HG02798 (cell line): Measurements from ENCODE around the gene LIM2.
"Not testable (repeated sequence)": the region's sequence is repeated elsewhere in the genome, so short reads cannot be mapped to it uniquely, and the experiment has no call there.

Experiments used
- ATAC-seq: cut with Tn5 transposase; IDR thresholded peaks from one replicate; pipeline ENCODE4 v1.9.1; 2021; ENCODE audit warnings: mild to moderate bottlenecking; ENCODE audit not compliant: unreplicated experiment, poor library complexity

Gene LIM2

DNA sequence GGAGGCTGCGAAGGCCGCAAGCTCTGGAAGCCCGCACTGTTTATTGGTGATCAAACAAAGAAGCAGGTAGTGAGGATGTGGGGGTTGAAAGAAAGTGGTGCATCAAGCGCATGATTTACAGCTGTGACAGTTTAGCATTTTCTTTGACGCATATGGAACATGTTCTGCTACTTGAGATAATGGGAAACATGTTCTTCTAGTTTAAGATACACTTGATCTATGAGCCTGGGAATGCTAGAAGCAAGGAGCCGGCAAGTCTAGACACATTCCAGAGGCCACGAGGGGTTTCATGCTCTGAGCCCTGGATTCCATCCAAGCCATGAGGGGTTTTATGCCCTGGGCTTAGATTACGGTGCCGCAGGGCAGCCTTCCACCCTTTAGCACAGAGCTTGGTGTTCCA is 9.7 kb upstream of the LIM2 start:
- ATAC-seq = not testable (repeated sequence)

DNA sequence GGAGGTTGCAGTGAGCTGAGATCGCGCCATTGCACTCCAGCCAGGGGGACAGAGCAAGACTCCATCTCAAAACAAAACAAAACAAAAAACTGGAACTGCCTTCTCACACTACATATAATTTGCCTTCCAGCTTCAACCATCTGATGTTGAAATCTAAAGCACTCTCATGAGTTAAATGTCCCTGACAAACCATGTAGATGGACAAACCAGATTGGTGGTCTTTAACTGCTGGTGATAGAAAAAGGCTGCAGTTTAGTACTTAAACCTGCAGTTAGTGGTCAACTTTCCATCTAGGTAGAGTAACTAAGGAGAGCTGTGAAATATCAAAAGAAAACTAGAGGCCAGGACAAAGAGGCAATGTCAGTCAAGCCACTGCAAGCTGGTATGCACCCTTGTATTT is 8.4 kb upstream of the LIM2 start:
- no peak for ATAC-seq

- peak; percentile 89 for ATAC-seq
Observed at GRCh38 chr19:51394050-51394836, 6.5 kb upstream of the LIM2 start.

DNA sequence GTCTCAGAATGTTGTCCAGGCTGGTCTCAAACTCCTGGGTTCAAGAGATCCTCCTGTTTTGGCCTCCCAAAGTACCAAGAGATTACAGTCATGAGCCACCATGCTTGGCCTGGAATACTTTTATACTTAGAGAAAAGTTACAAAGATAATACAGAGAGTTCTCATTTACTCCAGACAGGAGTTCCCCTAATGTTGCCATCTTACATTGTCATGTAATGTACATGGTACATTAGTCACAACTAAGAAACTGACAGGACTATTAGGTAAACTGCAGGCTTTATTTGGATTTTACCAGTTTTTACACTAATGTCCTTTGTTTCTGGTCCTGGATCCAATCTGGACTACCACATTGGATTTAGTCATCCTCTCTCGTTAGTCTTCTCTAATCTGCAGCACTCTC is 4.9 kb upstream of the LIM2 start:
- no peak for ATAC-seq

GRCh38 chr19:51391073-51391611 is 3.4 kb upstream of the LIM2 start:
- ATAC-seq = no peak

DNA sequence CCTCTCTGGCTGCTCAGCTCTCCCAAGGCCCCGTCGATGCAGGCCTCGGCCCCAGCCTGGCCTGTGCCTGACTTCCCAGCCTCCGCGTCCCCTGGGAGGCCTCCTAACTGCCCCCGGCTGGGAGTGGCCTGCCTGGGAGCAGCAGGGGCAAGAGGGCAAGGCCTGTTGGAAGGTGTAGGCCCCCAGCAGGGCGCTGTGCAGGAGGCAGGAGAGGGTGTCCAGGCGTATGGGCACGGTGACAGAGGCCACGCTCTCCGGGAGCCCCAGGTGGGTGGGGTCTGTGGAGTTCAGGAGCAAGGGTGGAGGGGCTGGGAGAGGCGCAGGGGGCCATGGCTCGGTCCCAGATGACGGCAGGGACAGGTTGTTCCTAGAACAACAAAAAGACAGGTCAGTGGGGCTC is 1.4 kb upstream of the LIM2 start:
- no peak for ATAC-seq

GRCh38 chr19:51386882-51387520 is 773 bp downstream of the LIM2 start:
- no peak for ATAC-seq

- no peak for ATAC-seq
Observed at GRCh38 chr19:51382004-51382403, 5.8 kb downstream of the LIM2 start.

- no peak for ATAC-seq
Observed at GRCh38 chr19:51380379-51380778, 7.4 kb downstream of the LIM2 start.

DNA sequence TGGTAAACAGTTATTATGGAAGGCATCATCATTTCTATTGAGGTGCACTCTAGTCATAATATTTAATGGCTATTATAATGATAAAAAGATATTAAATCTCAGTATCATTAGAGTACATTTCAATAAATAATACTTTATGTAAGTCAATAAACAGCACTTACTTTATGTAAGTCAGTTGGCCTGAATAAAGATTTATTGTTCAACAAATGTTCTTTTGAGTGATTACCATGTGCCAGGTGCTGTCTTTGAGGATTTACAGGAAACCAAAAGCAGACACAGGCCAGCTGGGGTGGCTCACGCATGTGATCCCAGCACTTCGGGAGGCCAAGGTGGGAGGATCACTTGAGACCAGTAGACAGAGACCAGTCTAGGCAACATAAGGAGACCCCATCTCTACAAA is 10.4 kb downstream of the LIM2 start:
- ATAC-seq = no peak

- no peak for ATAC-seq
Observed at GRCh38 chr19:51375504-51376221, 12.1 kb downstream of the LIM2 start.

DNA sequence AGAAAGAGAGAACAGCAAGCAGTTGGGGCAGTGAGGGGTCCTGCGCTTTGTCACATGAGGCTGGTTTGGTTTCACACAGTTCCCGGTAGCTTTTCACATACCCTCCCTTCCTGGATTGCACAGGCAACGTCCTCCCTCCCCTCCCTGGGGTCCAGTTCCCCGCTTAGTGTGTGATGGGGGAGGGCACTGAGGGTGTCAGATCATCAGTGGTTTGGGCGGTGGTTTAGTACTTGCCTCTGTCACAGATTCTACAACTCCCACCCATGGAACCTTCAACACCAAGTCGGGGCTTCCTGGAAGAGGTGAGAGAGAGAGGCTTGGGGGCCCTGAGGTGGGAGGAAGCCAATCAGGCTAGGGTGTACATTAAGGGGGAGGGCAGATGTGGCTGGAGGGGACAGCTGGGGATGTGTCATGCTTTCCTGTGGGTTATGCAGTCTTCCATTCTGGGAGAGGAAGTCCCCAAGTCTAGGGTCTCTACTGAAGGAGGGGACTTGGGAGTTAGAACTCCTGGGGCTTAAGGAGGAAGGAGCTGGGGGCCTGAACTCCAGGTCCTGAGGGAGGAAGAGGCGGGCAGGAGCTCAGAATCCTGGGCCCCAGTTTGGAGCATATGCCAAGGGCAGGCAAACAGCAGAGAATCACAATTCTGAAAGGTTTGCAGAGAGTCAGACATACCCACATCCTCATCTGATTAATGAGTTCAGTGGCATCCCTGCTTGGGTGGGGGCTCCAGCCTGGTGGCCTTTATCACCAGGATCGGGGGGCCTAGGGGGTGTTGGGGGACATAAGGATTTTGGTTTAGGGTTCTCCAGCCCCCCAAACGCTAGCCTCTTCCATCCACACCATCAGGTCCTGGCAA is 14.9 kb downstream of the LIM2 start, which contains the start of gene NKG7:
Gene NKG7 (minus strand): TSS at position 6 of the 856 bp plus-strand sequence. CDS start 119 bp downstream, outside the sequence.
- no peak for ATAC-seq

DNA sequence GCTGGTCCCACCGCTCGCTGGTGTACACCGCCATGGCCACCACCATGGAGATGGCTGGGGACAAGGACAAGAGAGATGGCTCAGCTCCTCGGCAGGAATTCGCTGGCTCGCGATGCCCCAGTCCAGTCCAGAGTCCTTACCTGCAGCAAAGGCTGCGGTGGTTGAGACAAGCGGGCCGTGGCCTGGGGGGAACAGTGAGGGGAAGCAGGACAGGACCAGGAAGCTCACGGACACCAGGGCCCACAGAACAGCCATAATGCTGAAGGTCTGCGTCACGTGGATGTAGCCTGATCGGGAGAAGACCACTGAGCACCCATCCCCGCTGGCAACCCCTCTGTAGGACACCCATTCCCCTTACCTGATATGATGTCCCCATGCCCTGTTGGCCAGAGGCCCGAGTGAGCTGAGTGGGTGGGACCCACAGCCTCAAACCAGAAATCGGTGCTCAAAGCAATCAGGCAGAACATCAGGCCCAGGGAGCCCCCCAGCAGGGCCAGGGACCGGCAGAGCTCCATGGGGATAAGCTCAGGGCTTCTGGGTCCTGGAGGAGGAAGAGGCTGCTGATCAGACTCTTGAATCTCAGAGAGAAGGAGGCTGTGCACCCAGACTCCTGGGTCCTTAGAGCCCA is 15.6 kb downstream of the LIM2 start:
- no peak for ATAC-seq

- no peak for ATAC-seq
Observed at GRCh38 chr19:51371186-51371690, 16.5 kb downstream of the LIM2 start.

DNA sequence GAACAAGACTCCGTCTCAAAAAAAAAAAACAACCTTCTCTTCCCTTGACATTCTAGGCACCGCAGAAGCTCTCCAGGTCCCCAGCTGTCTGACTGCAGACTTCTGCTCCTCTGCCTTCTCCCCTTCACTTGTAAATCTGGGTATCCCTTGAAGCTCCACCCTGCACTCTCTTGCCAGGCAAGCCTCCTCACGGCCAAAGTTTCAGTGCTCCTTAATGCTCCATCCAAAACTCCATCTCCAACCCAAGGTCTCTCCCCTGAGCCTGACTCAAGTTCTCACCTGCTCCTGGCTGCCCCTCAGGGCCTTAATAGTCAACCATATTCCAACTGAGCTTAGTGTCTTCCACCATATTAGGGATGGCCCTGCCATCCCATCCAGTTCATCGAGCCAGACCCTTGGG is 17.5 kb downstream of the LIM2 start:
- no peak for ATAC-seq

DNA sequence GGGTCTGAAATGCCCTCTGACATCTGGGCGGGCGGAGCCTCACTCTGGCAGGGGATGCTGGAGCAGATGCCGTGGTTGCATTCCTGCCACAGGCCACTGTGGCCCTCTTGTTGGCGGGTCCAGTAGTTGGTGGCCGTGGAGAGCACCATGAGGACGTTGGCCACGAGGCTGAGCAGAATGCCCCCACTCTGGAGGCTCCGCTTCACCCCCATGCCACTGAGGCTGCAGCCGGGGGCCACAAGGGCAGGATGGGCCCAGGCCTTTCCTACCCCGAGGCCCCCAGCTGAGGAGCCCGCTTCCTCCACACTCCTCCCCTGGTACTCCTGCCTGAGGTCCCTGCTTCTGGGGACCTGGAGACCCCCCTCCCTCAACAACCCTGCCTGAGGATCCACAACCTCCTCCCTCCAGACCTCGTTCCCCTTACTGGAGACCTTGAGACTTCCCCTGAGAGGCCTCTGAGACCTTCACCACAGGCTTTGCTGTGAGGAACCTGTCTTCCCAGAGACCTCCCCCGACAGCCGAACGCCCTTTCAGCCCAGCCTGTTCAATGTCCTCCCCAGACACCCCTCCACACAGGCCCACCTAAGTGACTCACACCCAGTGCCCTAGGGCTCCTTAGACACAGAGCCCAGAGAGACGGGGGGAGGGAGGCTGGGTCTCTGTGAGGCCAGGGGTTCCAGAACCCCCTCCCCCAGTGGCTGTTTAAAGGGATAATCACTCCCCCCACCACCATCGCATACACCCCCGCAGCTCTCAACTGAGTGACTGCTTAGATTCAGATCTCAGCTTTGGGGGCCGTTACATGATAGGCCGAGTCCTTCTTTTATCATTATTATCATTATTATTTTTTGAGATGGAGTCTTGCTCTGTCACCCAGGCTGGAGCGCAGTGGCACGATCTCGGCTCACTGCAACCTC is 19.1 kb downstream of the LIM2 start, which contains the start of gene CLDND2:
Gene CLDND2 (minus strand): TSS at position 638 of the 917 bp plus-strand sequence. CDS start 426 bp downstream, at position 212.
- ATAC-seq = no peak

GRCh38 chr19:51367565-51368365 is 20.0 kb downstream of the LIM2 start:
- ATAC-seq = peak; percentile 81

DNA sequence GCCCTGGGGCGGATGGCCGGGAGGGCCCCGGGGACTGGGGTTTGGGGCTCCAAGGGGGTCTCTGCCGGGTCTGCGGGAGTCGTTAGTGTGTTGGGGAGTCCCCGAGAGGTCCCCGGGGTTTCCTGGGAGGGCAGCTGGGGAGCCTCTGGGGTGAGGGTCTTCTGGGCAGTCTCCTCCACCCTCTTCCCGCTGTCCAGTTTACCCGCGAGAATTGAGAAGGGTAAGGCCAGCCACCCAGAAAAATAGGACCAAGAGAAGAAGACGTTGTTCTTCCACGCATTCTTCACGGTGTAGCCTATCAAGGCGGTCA is 20.6 kb downstream of the LIM2 start:
- no peak for ATAC-seq
